ENCODE measurements around the gene GIPC2. TPM values are rescaled to one million over a fixed set of nuclear protein-coding genes. Genes with fewer than 3 reads are reported as not detected.

The GIPC2 gene
- total and polyA plus RNA-seq, 10 of the 15 experiments (the other 5 are each of a cell fraction or from before 2014, with no cell fraction given) = 0.03 to 0.23 (median 0.06) TPM; not detected in 2

GRCh38 chr1:78142736-78143135 lies 97.0 kb downstream of the GIPC2 start:
- H3K36me3 ChIP-seq (ENCODE audit: control insufficient read depth in 2 of 2, insufficient read depth in 2 of 2, low read length in 1 of 2) = no peaks in the 10 kb centered on the region
- ChIA-PET CTCF (interaction anchor here (0.7 to 9.3 kb wide), 9 partner anchors 9 to 535 kb away, joined by 3 to 112 read pairs (median 5); no protein-coding TSS in a partner anchor), SMC1A (ENCODE audit: uncharacterized antibody, unreplicated experiment) (interaction anchor here (0.6 to 4.7 kb wide), 7 partner anchors 9 to 563 kb away, joined by 3 to 37 read pairs (median 3); no protein-coding TSS in a partner anchor), POLR2A (interaction anchor here (1.0 kb wide), 1 partner anchor 324 kb away, joined by 3 read pairs; no protein-coding TSS in a partner anchor), RAD21 (ENCODE audit: unreplicated experiment) (interaction anchor here (0.9 to 3.9 kb wide), 5 partner anchors 9 to 530 kb away, joined by 3 to 25 read pairs (median 4); no protein-coding TSS in a partner anchor)
- FAIRE-seq = no peak
- no peak; the same call in 2 of the 3 replicates for ATAC-seq
- H3K4me2 ChIP-seq (ENCODE audit: control insufficient read depth, insufficient read depth) = peak overlapping the region; percentile 97
- no peak for DNase-seq (ENCODE audit: low read depth, low spot score)
- H3K9ac ChIP-seq (ENCODE audit: control insufficient read depth, insufficient read depth, low read length) = peak overlapping the region; percentile 24
- no peaks in the 10 kb centered on the region for H4K20me1 ChIP-seq (ENCODE audit: control insufficient read depth, insufficient read depth)
- H3K27ac ChIP-seq (ENCODE audit: control insufficient read depth, insufficient read depth) = peak overlapping the region; percentile 76
- H3K79me2 ChIP-seq (ENCODE audit: control insufficient read depth, insufficient read depth, low read length) = no peaks in the 10 kb centered on the region
- peak overlapping the region; percentile 51; the same call in 1 of the 2 replicates for H3K4me3 ChIP-seq
- in situ Hi-C loops (cut with MboI) (loop anchor here (5.0 kb wide), 1 partner anchor 530 kb away; no protein-coding TSS in a partner anchor), intact Hi-C loops (cut with micrococcal nuclease; ENCODE audit: unreplicated experiment) (no loop called here)
- H3K9me3 ChIP-seq (replicated peaks; ENCODE audit: control insufficient read depth, insufficient read depth, low read length) = no peaks in the 10 kb centered on the region
- BruUV-seq (replicated peaks) = no TSS peak
- no peaks in the 10 kb centered on the region for H3K27me3 ChIP-seq (replicated peaks in 1 of 2; ENCODE audit: control insufficient read depth in 2 of 2, insufficient read depth in 2 of 2, low read length in 1 of 2)
- WGBS (ENCODE audit: insufficient coverage, insufficient replicate concordance, low lambda C conversion rate, missing lambda C conversion rate) = 99% methylated on average over 4 of the region's 4 CpGs
- H2AFZ ChIP-seq (ENCODE audit: control insufficient read depth, low read depth, low read length) = peak overlapping the region; percentile 100
- H3K4me1 ChIP-seq (ENCODE audit: control insufficient read depth, insufficient read depth, low read length) = peaks cover 16% of the 10 kb centered on the region
- TF ChIP-seq NFXL1 (IDR thresholded peaks at IDR 0.05; ENCODE audit: borderline replicate concordance) (no peak), RAD51 (IDR thresholded peaks at IDR 0.05) (no peak), CBFB (IDR thresholded peaks at IDR 0.05; ENCODE audit: low read depth) (no peak), ZBTB4 (CRISPR knock-in tag; IDR thresholded peaks at IDR 0.05) (no peak), BHLHE40 (IDR thresholded peaks at IDR 0.05; ENCODE audit: borderline replicate concordance in 1 of 2, low read depth in 2 of 2, low read length in 1 of 2) (no peak), ZNF384 (IDR thresholded peaks at IDR 0.05; ENCODE audit: borderline replicate concordance, low read depth, low read length) (no peak), SUZ12 (IDR thresholded peaks at IDR 0.05; ENCODE audit: unreplicated experiment) (no peak), MXI1 (IDR thresholded peaks at IDR 0.05; ENCODE audit: low read depth, low read length) (no peak), FOS (IDR thresholded peaks at IDR 0.05; ENCODE audit: borderline replicate concordance, extremely low read depth, insufficient read length) (no peak), SREBF1 (IDR thresholded peaks at IDR 0.05; ENCODE audit: low read length) (no peak), SUPT20H (IDR thresholded peaks at IDR 0.05; ENCODE audit: borderline replicate concordance, control insufficient read depth, low read depth, low read length) (no peak), HDAC6 (IDR thresholded peaks at IDR 0.05; ENCODE audit: unreplicated experiment) (no peak), STAT1 (conservative IDR thresholded peaks at IDR 0.05) (no peak)
- TF ChIP-seq, protein P1, sequence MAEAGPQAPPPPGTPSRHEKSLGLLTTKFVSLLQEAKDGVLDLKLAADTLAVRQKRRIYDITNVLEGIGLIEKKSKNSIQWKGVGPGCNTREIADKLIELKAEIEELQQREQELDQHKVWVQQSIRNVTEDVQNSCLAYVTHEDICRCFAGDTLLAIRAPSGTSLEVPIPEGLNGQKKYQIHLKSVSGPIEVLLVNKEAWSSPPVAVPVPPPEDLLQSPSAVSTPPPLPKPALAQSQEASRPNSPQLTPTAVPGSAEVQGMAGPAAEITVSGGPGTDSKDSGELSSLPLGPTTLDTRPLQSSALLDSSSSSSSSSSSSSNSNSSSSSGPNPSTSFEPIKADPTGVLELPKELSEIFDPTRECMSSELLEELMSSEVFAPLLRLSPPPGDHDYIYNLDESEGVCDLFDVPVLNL (IDR thresholded peaks at IDR 0.05; ENCODE audit: low read depth, low read length) = no peak

Data from GM12878 (cell line).